Measurements from ENCODE around the gene DISP2. TPM values are rescaled to one million over a fixed set of nuclear protein-coding genes. Genes with fewer than 3 reads are reported as not detected.

Gene DISP2
- total RNA-seq, 1 donor from 2014 or later: 0.74 TPM

GRCh38 chr15:40327457-40327856, 30.6 kb upstream of the DISP2 start:
- intact Hi-C loops (cut with DNase I): no loop called here
- Histone ChIP-seq H3K4me3 (no peak overlapping the region), H3K4me1 (peaks cover 39% of the 10 kb centered on the region), H3K36me3 (no peaks in the 10 kb centered on the region), H3K9me3 (no peaks in the 10 kb centered on the region), H3K27me3 (no peaks in the 10 kb centered on the region), H3K27ac (no peak overlapping the region)
- TF ChIP-seq POLR2A (IDR thresholded peaks at IDR 0.05) (no peak), CTCF (IDR thresholded peaks at IDR 0.05) (no peak), POLR2AphosphoS5 (IDR thresholded peaks at IDR 0.05; ENCODE audit: insufficient read depth in 1 of 2, low read depth in 1 of 2) (no peak)
- DNase-seq (ENCODE audit: extremely low spot score in 2 of 2): no peak

GRCh38 chr15:40328176-40328575, 29.8 kb upstream of the DISP2 start:
- intact Hi-C loops (cut with DNase I): no loop called here

GRCh38 chr15:40328751-40329150, 29.3 kb upstream of the DISP2 start:
- no peak for TF ChIP-seq POLR2AphosphoS5 (IDR thresholded peaks at IDR 0.05; ENCODE audit: insufficient read depth in 1 of 2, low read depth in 1 of 2)
- TF ChIP-seq CTCF (IDR thresholded peaks at IDR 0.05): no peak
- no peak for TF ChIP-seq POLR2A (IDR thresholded peaks at IDR 0.05)
- H3K36me3 ChIP-seq: no peaks in the 10 kb centered on the region
- no peaks in the 10 kb centered on the region for H3K9me3 ChIP-seq
- intact Hi-C loops (cut with DNase I): no loop called here
- peaks cover 34% of the 10 kb centered on the region for H3K4me1 ChIP-seq
- H3K4me3 ChIP-seq: no peak overlapping the region
- no peak overlapping the region for H3K27ac ChIP-seq
- no peak for DNase-seq (ENCODE audit: extremely low spot score in 2 of 2)
- H3K27me3 ChIP-seq: no peaks in the 10 kb centered on the region

More at GRCh38 chr15:40328176-40328575, 29.8 kb upstream of the DISP2 start:
- Histone ChIP-seq H3K27ac (no peak overlapping the region), H3K4me1 (peaks cover 31% of the 10 kb centered on the region), H3K27me3 (no peaks in the 10 kb centered on the region), H3K36me3 (no peaks in the 10 kb centered on the region), H3K9me3 (no peaks in the 10 kb centered on the region), H3K4me3 (no peak overlapping the region)
- no peak for DNase-seq (ENCODE audit: extremely low spot score in 2 of 2)
- no peak for TF ChIP-seq CTCF (IDR thresholded peaks at IDR 0.05)
- no peak for TF ChIP-seq POLR2AphosphoS5 (IDR thresholded peaks at IDR 0.05; ENCODE audit: insufficient read depth in 1 of 2, low read depth in 1 of 2)
- TF ChIP-seq POLR2A (IDR thresholded peaks at IDR 0.05): no peak

GRCh38 chr15:40329804-40330203, 28.2 kb upstream of the DISP2 start:
- TF ChIP-seq POLR2AphosphoS5 (IDR thresholded peaks at IDR 0.05; ENCODE audit: insufficient read depth in 1 of 2, low read depth in 1 of 2): no peak
- TF ChIP-seq CTCF (IDR thresholded peaks at IDR 0.05): no peak
- no peak for TF ChIP-seq POLR2A (IDR thresholded peaks at IDR 0.05)
- peaks cover 39% of the 10 kb centered on the region for H3K4me1 ChIP-seq
- H3K36me3 ChIP-seq: no peaks in the 10 kb centered on the region
- H3K9me3 ChIP-seq: no peaks in the 10 kb centered on the region
- no peaks in the 10 kb centered on the region for H3K27me3 ChIP-seq
- no peak overlapping the region for H3K4me3 ChIP-seq
- no peak for DNase-seq (ENCODE audit: extremely low spot score in 2 of 2)
- H3K27ac ChIP-seq: no peak overlapping the region
- intact Hi-C loops (cut with DNase I): no loop called here

- Histone ChIP-seq H3K27ac (no peak overlapping the region), H3K36me3 (no peaks in the 10 kb centered on the region), H3K27me3 (no peaks in the 10 kb centered on the region), H3K4me3 (no peak overlapping the region), H3K9me3 (no peaks in the 10 kb centered on the region), H3K4me1 (peaks cover 39% of the 10 kb centered on the region)
- no peak for DNase-seq (ENCODE audit: extremely low spot score in 2 of 2)
- TF ChIP-seq CTCF (IDR thresholded peaks at IDR 0.05) (no peak), POLR2AphosphoS5 (IDR thresholded peaks at IDR 0.05; ENCODE audit: insufficient read depth in 1 of 2, low read depth in 1 of 2) (peak in 1 of 2 donors; percentile 35)
- intact Hi-C loops (cut with DNase I): no loop called here
These were observed 27.6 kb upstream of the DISP2 start for GRCh38 chr15:40330368-40330836.
